ENCODE data around the gene LMF1. TPM values are rescaled to one million over a fixed set of nuclear protein-coding genes. Genes with fewer than 3 reads are reported as not detected.
"Not testable (repeated sequence)": the region's sequence is repeated elsewhere in the genome, so short reads cannot be mapped to it uniquely, and the experiment has no call there.

Gene LMF1
- total and polyA plus RNA-seq, 2 donors (not counting 1 experiment from before 2014, with no cell fraction given) = 36.4 to 63.2 TPM

GRCh38 chr16:883340-883739, 87.4 kb downstream of the LMF1 start:
- WGBS (ENCODE audit: insufficient coverage) = no CpG with 5 or more reads among the region's 3 CpGs
- Mint-ChIP-seq H3K27ac (no peak overlapping the region), H3K4me3 (no peak overlapping the region), H3K27me3 (no peaks in the 10 kb centered on the region), H3K4me1 (no peaks in the 10 kb centered on the region), H3K9me3 (ENCODE audit: insufficient read depth) (peaks cover 3% of the 10 kb centered on the region)
- DNase-seq = no peak
- no peak overlapping the region for H3K4me3 ChIP-seq (ENCODE audit: control extremely low read depth in 1 of 5, extremely low read depth in 1 of 5, insufficient read depth in 1 of 5, low read depth in 2 of 5, low read length in 4 of 5)
- ChIA-PET POLR2A (no interaction called here), CTCF (no interaction called here)
- intact Hi-C loops (cut with micrococcal nuclease) = no loop called here
- no peaks in the 10 kb centered on the region for H3K79me2 ChIP-seq (ENCODE audit: control insufficient read depth, insufficient read depth, low read length)
- no peaks in the 10 kb centered on the region for H3K27me3 ChIP-seq (replicated peaks in 1 of 4; ENCODE audit: control extremely low read depth in 1 of 4, control insufficient read depth in 3 of 4, insufficient read depth in 4 of 4, low read length in 3 of 4)
- H3K4me2 ChIP-seq (replicated peaks; ENCODE audit: low read depth, low read length, poor library complexity, severe bottlenecking) = no peak overlapping the region
- H2AFZ ChIP-seq (ENCODE audit: insufficient read depth, low read depth, low read length, poor library complexity, severe bottlenecking) = no peak overlapping the region
- H3K4me1 ChIP-seq (ENCODE audit: control insufficient read depth in 2 of 2, insufficient read depth in 2 of 2, low read length in 2 of 2) = no peaks in the 10 kb centered on the region
- H3K9ac ChIP-seq (ENCODE audit: low read length) = no peak overlapping the region
- no peak for ATAC-seq (ENCODE audit: low read depth)
- no peaks in the 10 kb centered on the region for H4K20me1 ChIP-seq (ENCODE audit: control insufficient read depth, insufficient read depth, low read length, poor library complexity, severe bottlenecking)
- no peaks in the 10 kb centered on the region for H3K36me3 ChIP-seq (replicated peaks in 1 of 2; ENCODE audit: control extremely low read depth in 1 of 2, control insufficient read depth in 1 of 2, extremely low read depth in 1 of 2, insufficient read depth in 2 of 2, low read length in 1 of 2)
- peaks cover 0 to 41% (median 17%) of the 10 kb centered on the region in 3 donors for H3K9me3 ChIP-seq (ENCODE audit: control extremely low read depth in 1 of 3, control insufficient read depth in 2 of 3, insufficient read depth in 1 of 3, low read length in 2 of 3)
- no peak overlapping the region for H3K27ac ChIP-seq (ENCODE audit: low read length in 2 of 2)
- TF ChIP-seq EZH2 (IDR thresholded peaks at IDR 0.05; ENCODE audit: borderline replicate concordance, insufficient read depth, low read depth, low read length, poor library complexity, severe bottlenecking) (no peak), CTCF (IDR thresholded peaks at IDR 0.05) (no peak)

GRCh38 chr16:882671-883070, 88.1 kb downstream of the LMF1 start:
- ATAC-seq (ENCODE audit: low read depth); H3K27ac Mint-ChIP-seq: not testable (repeated sequence)
- WGBS (ENCODE audit: insufficient coverage) = 95% methylated on average over 15 of the region's 15 CpGs

More at GRCh38 chr16:882671-883070, 88.1 kb downstream of the LMF1 start:
- H3K4me2 ChIP-seq (replicated peaks; ENCODE audit: low read depth, low read length, poor library complexity, severe bottlenecking); H3K4me3 ChIP-seq (ENCODE audit: control extremely low read depth in 1 of 5, extremely low read depth in 1 of 5, insufficient read depth in 1 of 5, low read depth in 2 of 5, low read length in 4 of 5); intact Hi-C loops (cut with micrococcal nuclease); H4K20me1 ChIP-seq (ENCODE audit: control insufficient read depth, insufficient read depth, low read length, poor library complexity, severe bottlenecking); H3K27ac ChIP-seq (ENCODE audit: low read length in 2 of 2); H3K27me3 Mint-ChIP-seq; H3K79me2 ChIP-seq (ENCODE audit: control insufficient read depth, insufficient read depth, low read length); H3K9me3 Mint-ChIP-seq (ENCODE audit: insufficient read depth); H3K36me3 ChIP-seq (replicated peaks in 1 of 2; ENCODE audit: control extremely low read depth in 1 of 2, control insufficient read depth in 1 of 2, extremely low read depth in 1 of 2, insufficient read depth in 2 of 2, low read length in 1 of 2); POLR2A ChIA-PET; H2AFZ ChIP-seq (ENCODE audit: insufficient read depth, low read depth, low read length, poor library complexity, severe bottlenecking); DNase-seq; H3K4me1 Mint-ChIP-seq; H3K4me1 ChIP-seq (ENCODE audit: control insufficient read depth in 2 of 2, insufficient read depth in 2 of 2, low read length in 2 of 2); H3K9ac ChIP-seq (ENCODE audit: low read length); CTCF ChIA-PET; H3K4me3 Mint-ChIP-seq; H3K27me3 ChIP-seq (replicated peaks in 1 of 4; ENCODE audit: control extremely low read depth in 1 of 4, control insufficient read depth in 3 of 4, insufficient read depth in 4 of 4, low read length in 3 of 4): not testable (repeated sequence)
- peaks cover 0 to 42% (median 17%) of the 10 kb centered on the region in 3 donors for H3K9me3 ChIP-seq (ENCODE audit: control extremely low read depth in 1 of 3, control insufficient read depth in 2 of 3, insufficient read depth in 1 of 3, low read length in 2 of 3)

Measured in B cell (primary cell).